Duodenal mucosa (tissue), 2 donors: ENCODE results near the gene LIMA1.

Experiments
- H3K27ac ChIP-seq: one replicate; pipeline ENCODE4 v1.7.0; 2013; ENCODE audit warnings: low read depth, low read length
- H3K27me3 ChIP-seq, 2 donors: one replicate each; pipeline ENCODE4 v1.7.0; 2013; ENCODE audit warnings: low read length in 2 of 2, control low read depth in 1 of 2; ENCODE audit not compliant: insufficient read depth in 2 of 2, control insufficient read depth in 1 of 2
- H3K36me3 ChIP-seq, 2 donors: one replicate each; pipeline ENCODE4 v1.7.0; 2013; ENCODE audit warnings: low read length in 2 of 2, control low read depth in 1 of 2; ENCODE audit not compliant: insufficient read depth in 2 of 2, control insufficient read depth in 1 of 2
- H3K4me1 ChIP-seq, 2 donors: one replicate each; pipeline ENCODE4 v1.7.0; 2013; ENCODE audit warnings: low read length in 2 of 2, control low read depth in 1 of 2; ENCODE audit not compliant: insufficient read depth in 2 of 2, control insufficient read depth in 1 of 2
- H3K4me3 ChIP-seq, 2 donors: one replicate each; pipeline ENCODE4 v1.7.0; 2013; ENCODE audit warnings: low read length in 2 of 2, low read depth in 1 of 2
- H3K9ac ChIP-seq, 2 donors: one replicate each; pipeline ENCODE4 v1.7.0; 2013; ENCODE audit warnings: low read length in 2 of 2, low read depth in 1 of 2
- H3K9me3 ChIP-seq, 2 donors: one replicate each; pipeline ENCODE4 v1.7.0; 2013; ENCODE audit warnings: low read length in 2 of 2, control low read depth in 1 of 2; ENCODE audit not compliant: control insufficient read depth in 1 of 2

Gene LIMA1

DNA sequence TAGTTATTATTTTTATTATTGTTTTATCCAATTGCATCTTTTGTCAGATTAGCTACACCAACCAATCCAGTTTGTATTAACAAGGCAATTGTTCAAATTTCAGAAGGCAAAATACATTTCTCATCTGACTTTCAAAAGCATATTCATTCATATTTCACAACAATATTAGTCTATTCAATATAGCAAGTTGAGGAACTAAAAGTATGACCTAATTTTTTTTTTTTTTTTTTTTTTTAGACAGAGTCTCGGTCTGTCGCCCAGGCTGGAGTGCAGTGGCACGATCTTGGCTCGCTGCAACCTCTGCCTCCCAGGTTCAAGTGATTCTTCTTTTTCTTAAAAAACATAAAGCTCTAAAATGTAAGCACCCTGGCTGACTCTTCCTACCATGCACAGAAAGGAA, 154.0 kb downstream of the LIMA1 start:
- Histone ChIP-seq H3K4me1 (peaks cover 0 to 2% of the 10 kb centered on the region in 2 donors), H3K9ac (peak overlapping the region in 1 of 2 donors; percentile 2), H3K27me3 (no peaks in the 10 kb centered on the region), H3K27ac (no peak overlapping the region), H3K9me3 (no peaks in the 10 kb centered on the region), H3K4me3 (no peak overlapping the region), H3K36me3 (peaks cover 25 to 60% of the 10 kb centered on the region in 2 donors)

- Histone ChIP-seq H3K27me3 (no peaks in the 10 kb centered on the region), H3K27ac (no peak overlapping the region), H3K9ac (no peak overlapping the region), H3K4me1 (peaks cover 0 to 7% of the 10 kb centered on the region in 2 donors), H3K4me3 (no peak overlapping the region), H3K9me3 (no peaks in the 10 kb centered on the region), H3K36me3 (peaks cover 24 to 66% of the 10 kb centered on the region in 2 donors)
These were observed 155.8 kb downstream of the LIMA1 start for GRCh38 chr12:50127546-50127945.
